Inflammatory macrophage treated with lipopolysaccharide for 4 hours (primary cell): ENCODE data around the gene MRI1.

Experiments
- DNase-seq: peaks from one replicate; pipeline ENCODE4 v3.0.0-alpha.2; 2020

The MRI1 gene

GRCh38 chr19:13795595-13796300 is 31.4 kb downstream of the MRI1 start:
- DNase-seq, result no peak

GRCh38 chr19:13796301-13797057 is 32.2 kb downstream of the MRI1 start:
- peak; percentile 89 for DNase-seq

- no peak for DNase-seq
Measured at GRCh38 chr19:13797058-13797440, 32.7 kb downstream of the MRI1 start.

GRCh38 chr19:13797870-13798269 is 33.5 kb downstream of the MRI1 start:
- DNase-seq, result peak; percentile 38

- DNase-seq, result no peak
Measured at GRCh38 chr19:13799669-13800068, 35.3 kb downstream of the MRI1 start.

- DNase-seq, result no peak
Measured at GRCh38 chr19:13803038-13803437, 38.7 kb downstream of the MRI1 start.

- no peak for DNase-seq
Measured at GRCh38 chr19:13804830-13805683, 40.7 kb downstream of the MRI1 start.

- DNase-seq, result no peak
Measured at GRCh38 chr19:13806728-13807127, 42.4 kb downstream of the MRI1 start.

- no peak for DNase-seq
Measured at GRCh38 chr19:13807421-13808021, 43.2 kb downstream of the MRI1 start.

GRCh38 chr19:13808856-13809255 is 44.5 kb downstream of the MRI1 start:
- DNase-seq, result no peak

- DNase-seq, result no peak
Measured at GRCh38 chr19:13812544-13812943, 48.2 kb downstream of the MRI1 start.

- no peak for DNase-seq
Measured at GRCh38 chr19:13813147-13813546, 48.8 kb downstream of the MRI1 start.

GRCh38 chr19:13814550-13814949 is 50.2 kb downstream of the MRI1 start:
- no peak for DNase-seq

GRCh38 chr19:13817018-13817614 is 52.8 kb downstream of the MRI1 start:
- no peak for DNase-seq

- no peak for DNase-seq
Measured at GRCh38 chr19:13817615-13818371, 53.5 kb downstream of the MRI1 start.

GRCh38 chr19:13819238-13819637 is 54.9 kb downstream of the MRI1 start:
- no peak for DNase-seq

- no peak for DNase-seq
Measured at GRCh38 chr19:13821292-13821691, 57.0 kb downstream of the MRI1 start.

GRCh38 chr19:13823256-13823655 is 58.9 kb downstream of the MRI1 start:
- DNase-seq, result no peak
